ENCODE measurements around the gene C1orf232. TPM values are rescaled to one million over a fixed set of nuclear protein-coding genes. Genes with fewer than 3 reads are reported as not detected.

The C1orf232 gene
- total RNA-seq, 1 donor from 2014 or later = not detected

DNA sequence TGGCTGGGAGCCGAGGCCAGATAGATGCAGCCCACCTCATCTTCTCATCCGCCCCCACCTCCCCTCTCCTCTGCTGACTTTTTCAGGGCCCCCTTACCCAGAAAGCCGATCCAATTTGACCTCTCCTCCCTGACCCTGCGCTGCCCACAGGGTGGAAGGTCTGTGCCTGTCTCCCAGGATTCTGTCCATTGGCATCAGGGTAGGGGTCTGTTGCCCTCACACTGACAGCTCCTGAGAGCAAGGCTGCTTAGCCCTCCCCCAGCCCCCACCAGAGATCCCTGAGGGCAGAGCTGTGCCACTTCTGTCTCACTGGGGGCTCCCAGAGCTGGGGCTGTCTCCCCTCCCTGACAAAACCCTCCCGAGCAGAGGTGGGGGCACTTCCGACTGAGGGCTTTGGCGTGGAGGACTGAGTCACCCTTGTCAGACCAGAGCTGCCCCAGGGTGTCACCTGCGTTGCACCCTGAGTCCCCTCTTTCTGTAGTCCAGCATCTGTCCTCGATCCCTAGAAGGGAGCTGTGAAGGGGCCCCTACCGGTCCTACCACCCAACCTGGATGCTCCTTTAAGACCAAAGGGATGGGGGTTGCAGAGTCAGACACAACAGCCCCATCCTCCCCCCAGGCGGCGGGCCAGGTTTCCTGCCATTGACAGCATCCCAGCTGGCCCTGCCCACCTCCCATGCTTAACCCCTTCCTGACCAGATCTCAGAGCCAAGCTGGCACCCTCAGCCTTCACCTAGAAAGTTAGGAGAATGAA, 12.3 kb downstream of the C1orf232 start:
- peaks cover 10% of the 10 kb centered on the region for H3K4me1 Mint-ChIP-seq (ENCODE audit: low read depth)
- H3K4me3 Mint-ChIP-seq (ENCODE audit: low read depth) = no peak overlapping the region
- no peaks in the 10 kb centered on the region for H3K36me3 Mint-ChIP-seq (ENCODE audit: insufficient read depth)
- no peak for DNase-seq (ENCODE audit: low spot score, unreplicated experiment)
- no peaks in the 10 kb centered on the region for H3K9me3 Mint-ChIP-seq (ENCODE audit: low read depth)
- H3K27ac Mint-ChIP-seq = no peak overlapping the region
- TF ChIP-seq, protein P1, sequence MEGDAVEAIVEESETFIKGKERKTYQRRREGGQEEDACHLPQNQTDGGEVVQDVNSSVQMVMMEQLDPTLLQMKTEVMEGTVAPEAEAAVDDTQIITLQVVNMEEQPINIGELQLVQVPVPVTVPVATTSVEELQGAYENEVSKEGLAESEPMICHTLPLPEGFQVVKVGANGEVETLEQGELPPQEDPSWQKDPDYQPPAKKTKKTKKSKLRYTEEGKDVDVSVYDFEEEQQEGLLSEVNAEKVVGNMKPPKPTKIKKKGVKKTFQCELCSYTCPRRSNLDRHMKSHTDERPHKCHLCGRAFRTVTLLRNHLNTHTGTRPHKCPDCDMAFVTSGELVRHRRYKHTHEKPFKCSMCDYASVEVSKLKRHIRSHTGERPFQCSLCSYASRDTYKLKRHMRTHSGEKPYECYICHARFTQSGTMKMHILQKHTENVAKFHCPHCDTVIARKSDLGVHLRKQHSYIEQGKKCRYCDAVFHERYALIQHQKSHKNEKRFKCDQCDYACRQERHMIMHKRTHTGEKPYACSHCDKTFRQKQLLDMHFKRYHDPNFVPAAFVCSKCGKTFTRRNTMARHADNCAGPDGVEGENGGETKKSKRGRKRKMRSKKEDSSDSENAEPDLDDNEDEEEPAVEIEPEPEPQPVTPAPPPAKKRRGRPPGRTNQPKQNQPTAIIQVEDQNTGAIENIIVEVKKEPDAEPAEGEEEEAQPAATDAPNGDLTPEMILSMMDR (IDR thresholded peaks at IDR 0.05; ENCODE audit: unreplicated experiment) = no peak
- H3K27me3 Mint-ChIP-seq = peaks cover 53% of the 10 kb centered on the region

DNA sequence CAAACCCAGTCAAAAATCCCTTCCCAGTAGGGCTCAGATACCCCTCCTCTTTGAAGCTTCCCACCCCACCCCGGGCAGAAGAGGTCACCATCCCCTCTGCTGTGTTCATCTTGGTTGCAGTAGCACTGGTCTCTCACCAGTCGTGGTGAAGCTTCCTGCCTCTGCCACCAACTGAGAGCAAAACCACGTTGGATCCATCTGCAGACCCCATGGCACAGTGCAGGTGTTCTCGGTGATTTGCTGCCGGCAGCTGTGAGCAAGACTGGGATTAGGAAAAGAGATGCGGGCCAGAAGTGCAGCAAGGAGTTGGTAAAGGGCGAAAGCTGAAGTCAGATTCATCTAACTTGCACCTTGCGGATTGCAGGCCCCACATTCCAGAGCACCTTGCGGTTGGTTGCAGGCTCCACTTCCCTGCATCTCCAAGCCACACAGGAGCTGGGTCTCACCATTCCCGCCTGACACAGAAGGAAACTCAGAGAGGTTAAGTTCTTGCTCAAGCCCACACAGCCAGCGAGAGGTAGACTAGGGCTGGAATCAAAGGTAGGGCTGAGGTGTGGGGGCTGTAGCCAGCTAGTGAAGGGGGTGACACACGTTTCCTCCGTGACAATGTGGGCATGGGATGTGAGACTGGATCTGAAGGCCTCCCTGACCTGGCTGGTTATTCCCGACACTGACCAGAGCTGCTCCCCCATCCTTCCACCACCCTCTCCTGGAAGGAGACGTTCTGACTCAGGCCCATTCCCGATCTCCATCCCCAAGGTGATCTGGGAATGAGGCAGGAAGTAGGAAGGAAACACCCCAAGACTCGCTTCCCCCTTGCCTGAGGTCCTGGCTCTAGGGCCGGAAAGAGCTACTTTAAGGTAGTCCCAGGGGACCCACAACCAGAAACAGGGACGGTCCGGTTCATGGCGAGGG, 13.1 kb downstream of the C1orf232 start:
- Mint-ChIP-seq H3K36me3 (ENCODE audit: insufficient read depth) (no peaks in the 10 kb centered on the region), H3K9me3 (ENCODE audit: low read depth) (no peaks in the 10 kb centered on the region), H3K4me1 (ENCODE audit: low read depth) (peaks cover 8% of the 10 kb centered on the region), H3K27ac (no peak overlapping the region), H3K27me3 (peaks cover 52% of the 10 kb centered on the region), H3K4me3 (ENCODE audit: low read depth) (no peak overlapping the region)
- no peak for DNase-seq (ENCODE audit: low spot score, unreplicated experiment)
- TF ChIP-seq, protein P1 (IDR thresholded peaks at IDR 0.05; ENCODE audit: unreplicated experiment) = no peak

DNA sequence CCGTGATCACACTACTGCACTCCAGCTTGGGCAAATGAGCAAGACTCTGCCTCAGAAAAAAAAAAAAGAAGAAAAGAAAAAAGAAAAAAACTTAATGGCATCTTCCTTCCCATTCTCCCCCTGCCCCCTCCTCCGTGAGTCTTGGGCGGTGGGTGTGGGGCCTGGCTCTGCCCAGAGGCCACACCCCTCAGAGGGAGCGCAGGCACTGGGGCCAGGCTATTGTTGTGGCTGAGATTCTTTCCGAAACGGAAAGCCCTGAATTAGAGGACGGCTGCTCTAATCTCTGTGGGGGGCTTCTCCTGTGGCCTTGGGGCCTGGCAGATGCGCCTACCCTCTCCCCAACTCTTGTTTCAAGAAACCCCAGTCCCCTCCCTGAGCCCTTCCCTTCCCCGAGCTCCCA, 14.0 kb downstream of the C1orf232 start:
- DNase-seq (ENCODE audit: low spot score, unreplicated experiment) = no peak
- Mint-ChIP-seq H3K9me3 (ENCODE audit: low read depth) (no peaks in the 10 kb centered on the region), H3K27me3 (peaks cover 54% of the 10 kb centered on the region), H3K36me3 (ENCODE audit: insufficient read depth) (no peaks in the 10 kb centered on the region), H3K27ac (no peak overlapping the region), H3K4me1 (ENCODE audit: low read depth) (peaks cover 8% of the 10 kb centered on the region), H3K4me3 (ENCODE audit: low read depth) (no peak overlapping the region)
- TF ChIP-seq, protein P1 (IDR thresholded peaks at IDR 0.05; ENCODE audit: unreplicated experiment) = no peak

DNA sequence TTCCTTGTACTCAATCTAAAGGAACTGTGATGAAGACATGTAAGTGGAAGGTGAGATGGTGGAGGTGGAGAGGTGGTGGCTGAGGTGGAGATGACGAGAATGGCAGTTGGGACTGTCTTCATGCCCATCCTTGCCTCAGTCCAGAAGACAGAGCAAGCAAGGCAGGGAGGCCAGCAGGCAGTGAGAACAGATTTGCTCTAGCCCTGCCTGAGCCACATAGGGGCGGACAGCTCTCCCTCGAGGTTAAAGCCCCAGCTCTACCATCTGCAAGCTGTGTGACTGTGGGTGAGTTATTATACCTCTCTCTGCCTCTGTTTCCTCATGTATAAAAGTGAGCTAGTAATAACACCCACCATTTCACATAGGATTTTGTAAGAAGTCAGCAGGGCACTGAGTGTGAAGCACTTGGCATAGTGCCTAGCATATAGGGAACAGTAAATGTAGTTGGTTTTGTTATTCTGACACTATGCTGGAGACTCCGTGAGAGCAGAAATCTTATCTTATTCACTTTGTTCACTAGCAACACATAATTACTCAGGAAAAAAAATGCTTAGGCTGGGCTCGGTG, 14.7 kb downstream of the C1orf232 start:
- no peak overlapping the region for H3K27ac Mint-ChIP-seq
- no peak for DNase-seq (ENCODE audit: low spot score, unreplicated experiment)
- peaks cover 8% of the 10 kb centered on the region for H3K4me1 Mint-ChIP-seq (ENCODE audit: low read depth)
- no peaks in the 10 kb centered on the region for H3K9me3 Mint-ChIP-seq (ENCODE audit: low read depth)
- no peak overlapping the region for H3K4me3 Mint-ChIP-seq (ENCODE audit: low read depth)
- no peaks in the 10 kb centered on the region for H3K36me3 Mint-ChIP-seq (ENCODE audit: insufficient read depth)
- H3K27me3 Mint-ChIP-seq = peaks cover 54% of the 10 kb centered on the region
- TF ChIP-seq, protein P1 (IDR thresholded peaks at IDR 0.05; ENCODE audit: unreplicated experiment) = no peak

DNA sequence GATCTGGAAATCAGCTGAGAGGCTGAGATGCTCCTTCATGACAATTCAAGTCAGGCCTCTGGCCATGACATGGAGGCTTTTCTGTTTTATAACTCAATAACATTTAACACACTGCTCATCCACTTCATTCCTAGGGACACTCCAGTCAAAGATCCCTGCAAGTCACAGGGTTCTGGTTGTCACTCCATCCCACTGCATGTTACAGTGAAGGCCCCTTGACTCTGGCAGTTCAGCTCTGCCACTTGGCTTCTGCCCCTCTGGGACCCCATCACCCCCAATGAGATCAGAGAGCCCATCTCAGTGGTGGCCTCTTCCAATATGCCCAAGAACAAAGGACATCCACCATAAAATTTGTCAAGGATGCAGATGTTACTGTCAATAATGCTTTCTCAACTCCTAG, 19.9 kb downstream of the C1orf232 start:
- Mint-ChIP-seq H3K27ac (no peak overlapping the region), H3K27me3 (peaks cover 22% of the 10 kb centered on the region), H3K4me1 (ENCODE audit: low read depth) (no peaks in the 10 kb centered on the region), H3K36me3 (ENCODE audit: insufficient read depth) (no peaks in the 10 kb centered on the region), H3K4me3 (ENCODE audit: low read depth) (no peak overlapping the region), H3K9me3 (ENCODE audit: low read depth) (no peaks in the 10 kb centered on the region)
- TF ChIP-seq, protein P1 (IDR thresholded peaks at IDR 0.05; ENCODE audit: unreplicated experiment) = no peak
- no peak for DNase-seq (ENCODE audit: low spot score, unreplicated experiment)

All from progenitor cell of endocrine pancreas (in vitro differentiated cells).